Liver (tissue), 9 donors: ENCODE measurements around the gene CELF2. TPM values are rescaled to one million over a fixed set of nuclear protein-coding genes. Genes with fewer than 3 reads are reported as not detected.

Experiments used
- DNase-seq: peaks from one replicate; pipeline ENCODE4 v3.0.0-alpha.2; 2017; ENCODE audit warnings: low spot score
- H3K27ac ChIP-seq, 2 donors: one replicate each; pipeline ENCODE4 v1.7.0; 2013; ENCODE audit warnings: inconsistent platforms in 2 of 2, low read length in 2 of 2, control low read depth in 1 of 2, low read depth in 1 of 2, mild to moderate bottlenecking in 1 of 2
- H3K27me3 ChIP-seq, 4 donors: one replicate each; pipeline versions ENCODE4 v1.6.1 to v1.7.0; 2013; ENCODE audit warnings: low read length in 3 of 4, inconsistent platforms in 1 of 4, mild to moderate bottlenecking in 1 of 4, moderate library complexity in 1 of 4; ENCODE audit not compliant: control insufficient read depth in 4 of 4, insufficient read depth in 4 of 4
- H3K36me3 ChIP-seq, 4 donors: one replicate each; pipeline versions ENCODE4 v1.6.1 to v1.7.0; 2013; ENCODE audit warnings: low read length in 3 of 4, mild to moderate bottlenecking in 3 of 4, low read depth in 1 of 4, moderate library complexity in 1 of 4; ENCODE audit not compliant: control insufficient read depth in 4 of 4, insufficient read depth in 3 of 4
- H3K4me1 ChIP-seq, 4 donors: one replicate each; pipeline versions ENCODE4 v1.6.1 to v1.7.0; 2013; ENCODE audit warnings: low read length in 3 of 4, mild to moderate bottlenecking in 3 of 4, moderate library complexity in 1 of 4; ENCODE audit not compliant: control insufficient read depth in 4 of 4, insufficient read depth in 4 of 4
- H3K4me3 ChIP-seq, 3 donors: one replicate each; pipeline versions ENCODE4 v1.6.1 to v1.7.0; 2013; ENCODE audit warnings: low read length in 3 of 3, control low read depth in 1 of 3, low read depth in 1 of 3, mild to moderate bottlenecking in 1 of 3
- H3K9ac ChIP-seq, 2 donors: one replicate each; pipeline ENCODE4 v1.7.0; 2013; ENCODE audit warnings: low read length in 2 of 2, mild to moderate bottlenecking in 2 of 2, moderate library complexity in 2 of 2, control low read depth in 1 of 2, low read depth in 1 of 2
- H3K9me3 ChIP-seq, 4 donors: one replicate each; pipeline versions ENCODE4 v1.6.1 to v1.7.0; 2013; ENCODE audit warnings: low read length in 3 of 4; ENCODE audit not compliant: control insufficient read depth in 4 of 4
- ATF3 ChIP-seq: IDR thresholded peaks from 2 replicates; pipeline ENCODE4 v1.6.1; 2016; ENCODE audit warnings: antibody characterized with exemption
- CTCF ChIP-seq: fragments of 150-350 bp; IDR thresholded peaks from 2 replicates; pipeline ENCODE4 v1.5.1; 2017; ENCODE audit warnings: improper control_type of control experiment, low read depth, low read length; ENCODE audit not compliant: missing input control
- EGR1 ChIP-seq, 2 donors: IDR thresholded peaks; 2 replicates each; pipeline ENCODE4 v1.6.1; 2016 to 2018; ENCODE audit warnings: antibody characterized with exemption in 2 of 2, low read depth in 2 of 2
- FOXA1 ChIP-seq: IDR thresholded peaks from 2 replicates; pipeline ENCODE4 v1.6.1; 2016; ENCODE audit warnings: antibody characterized with exemption
- FOXA2 ChIP-seq: IDR thresholded peaks from 2 replicates; pipeline ENCODE4 v1.6.1; 2016; ENCODE audit warnings: antibody characterized with exemption
- GABPA ChIP-seq, 2 donors: IDR thresholded peaks in 1 of 2; conservative IDR thresholded peaks in 1 of 2; 2 replicates each; pipeline ENCODE4 v1.6.1; 2016; ENCODE audit warnings: antibody characterized with exemption in 2 of 2, mild to moderate bottlenecking in 1 of 2, moderate library complexity in 1 of 2
- HNF4A ChIP-seq, 2 donors: conservative IDR thresholded peaks; 2 replicates each; pipeline ENCODE4 v1.6.1; 2016; ENCODE audit warnings: antibody characterized with exemption in 2 of 2, mild to moderate bottlenecking in 2 of 2
- HNF4G ChIP-seq: IDR thresholded peaks from 2 replicates; pipeline ENCODE4 v1.6.1; 2016; ENCODE audit warnings: antibody characterized with exemption
- JUND ChIP-seq, 2 donors: IDR thresholded peaks; 2 replicates each; pipeline ENCODE4 v1.6.1; 2016; ENCODE audit warnings: antibody characterized with exemption in 2 of 2
- NR2F2 ChIP-seq: IDR thresholded peaks from 2 replicates; pipeline ENCODE4 v1.6.1; 2016; ENCODE audit warnings: antibody characterized with exemption
- RAD21 ChIP-seq, 2 donors: IDR thresholded peaks; 2 replicates each; pipeline ENCODE4 v1.6.1; 2016; ENCODE audit warnings: antibody characterized with exemption in 2 of 2, mild to moderate bottlenecking in 2 of 2
- RXRA ChIP-seq, 2 donors: IDR thresholded peaks; 2 replicates each; pipeline ENCODE4 v1.6.1; 2017 to 2018; ENCODE audit warnings: antibody characterized with exemption in 2 of 2, mild to moderate bottlenecking in 1 of 2
- SP1 ChIP-seq: IDR thresholded peaks from 2 replicates; pipeline ENCODE4 v1.6.1; 2018; ENCODE audit warnings: antibody characterized with exemption, mild to moderate bottlenecking
- TAF1 ChIP-seq: conservative IDR thresholded peaks from 2 replicates; pipeline ENCODE4 v1.6.1; 2016; ENCODE audit warnings: antibody characterized with exemption, mild to moderate bottlenecking
- YY1 ChIP-seq: IDR thresholded peaks from 2 replicates; pipeline ENCODE4 v1.6.1; 2016; ENCODE audit warnings: antibody characterized with exemption, mild to moderate bottlenecking
- ZBTB33 ChIP-seq: IDR thresholded peaks from 2 replicates; pipeline ENCODE4 v1.6.1; 2016; ENCODE audit warnings: antibody characterized with exemption
- WGBS: extraction: QIAGEN DNeasy Blood & Tissue Kit; methylation state at CpG from one replicate; pipeline ENCODE4 v1.1.7; 2013; 5-methylcytosine and 5-hydroxymethylcytosine counted together
- polyA plus RNA-seq, 2 donors: library from polyadenylated mRNA; stranded (reverse) in 1 of 2; unstranded in 1 of 2; fragments of 200-250 nt in 1 of 2; fragments of >200 nt in 1 of 2; fragmentation: Nextera tagmentation in 1 of 2; extraction: Ambion mirVana in 1 of 2; gene quantifications; one replicate each; pipeline versions ENCODE4 v1.2.1 to v1.2.3, GENCODE V29; 2013 to 2015
- total RNA-seq, 2 donors: library from RNA; depleted of rRNA; stranded (reverse); fragments of >200 nt; gene quantifications; one replicate each; pipeline ENCODE4 v1.2.3, GENCODE V29; 2014
- TF ChIP-seq, protein P1 (sequence below): IDR thresholded peaks from 2 replicates; pipeline ENCODE4 v1.6.1; 2016; ENCODE audit warnings: antibody characterized with exemption
- TF ChIP-seq, protein P2 (sequence below): IDR thresholded peaks from 2 replicates; pipeline ENCODE4 v1.6.1; 2016; ENCODE audit warnings: antibody characterized with exemption, mild to moderate bottlenecking
- donor health status: healthy.
- donor health status: healthy.
- donor health status: healthy.
- donor health status: healthy.
- donor health status: healthy.

CELF2 gene
- total and polyA plus RNA-seq, 4 donors: 1.4 to 8.5 (median 5.6) TPM

- TF ChIP-seq RXRA (IDR thresholded peaks at IDR 0.05): no peak
- TF ChIP-seq ATF3: no peak
Observed at GRCh38 chr10:11274452-11274851, 256.8 kb downstream of the CELF2 start (continued).

DNA sequence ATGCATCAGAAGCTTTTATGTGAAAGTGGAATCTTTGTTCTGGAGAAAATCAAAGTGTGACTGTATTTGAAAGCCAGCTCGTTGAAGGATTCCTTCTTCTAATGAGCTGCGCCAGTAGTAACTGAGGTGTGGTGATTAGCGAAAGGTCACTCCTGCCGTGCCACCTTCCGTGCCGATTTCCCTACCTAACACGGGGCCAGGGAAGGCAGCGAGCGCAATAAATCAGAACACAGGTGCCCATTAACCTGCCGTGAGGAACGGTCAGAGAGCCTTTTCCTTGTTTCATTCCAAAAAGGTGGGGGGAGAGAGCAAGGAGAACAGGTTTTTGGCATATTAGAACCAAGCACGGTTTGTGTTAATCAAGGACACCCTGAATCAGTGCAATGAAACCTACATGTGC, 258.0 kb downstream of the CELF2 start:
- H3K4me3 ChIP-seq: no peak overlapping the region
- H3K27ac ChIP-seq: no peak overlapping the region
- H3K9me3 ChIP-seq: no peaks in the 10 kb centered on the region
- H3K36me3 ChIP-seq: peaks cover 0 to 6% (median 0%) of the 10 kb centered on the region in 4 donors
- peaks cover 0 to 1% (median 0%) of the 10 kb centered on the region in 4 donors for H3K4me1 ChIP-seq
- DNase-seq: no peak
- no peak overlapping the region for H3K9ac ChIP-seq
- 84% methylated on average over 12 of the region's 12 CpGs for WGBS
- no peaks in the 10 kb centered on the region for H3K27me3 ChIP-seq
- no peak for TF ChIP-seq CTCF
- TF ChIP-seq SP1: no peak
- TF ChIP-seq ATF3: no peak
- TF ChIP-seq FOXA2: no peak
- TF ChIP-seq GABPA (IDR thresholded peaks at IDR 0.05 in 1 of 2, conservative IDR thresholded peaks at IDR 0.05 in 1 of 2): no peak
- no peak for TF ChIP-seq ZBTB33
- TF ChIP-seq TAF1: no peak
- no peak for TF ChIP-seq HNF4G
- TF ChIP-seq YY1: no peak
- TF ChIP-seq, protein P1, sequence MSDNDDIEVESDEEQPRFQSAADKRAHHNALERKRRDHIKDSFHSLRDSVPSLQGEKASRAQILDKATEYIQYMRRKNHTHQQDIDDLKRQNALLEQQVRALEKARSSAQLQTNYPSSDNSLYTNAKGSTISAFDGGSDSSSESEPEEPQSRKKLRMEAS: no peak
- TF ChIP-seq HNF4A (conservative IDR thresholded peaks at IDR 0.05): no peak
- TF ChIP-seq RXRA (IDR thresholded peaks at IDR 0.05): no peak
- TF ChIP-seq EGR1 (IDR thresholded peaks at IDR 0.05; ENCODE audit: low read depth in 2 of 2): no peak
- no peak for TF ChIP-seq JUND (IDR thresholded peaks at IDR 0.05)
- TF ChIP-seq NR2F2: no peak

GRCh38 chr10:11276449-11276990, 258.8 kb downstream of the CELF2 start:
- DNase-seq: no peak
- H3K9me3 ChIP-seq: no peaks in the 10 kb centered on the region
- no peaks in the 10 kb centered on the region for H3K27me3 ChIP-seq
- no peak overlapping the region for H3K4me3 ChIP-seq
- no peak overlapping the region for H3K9ac ChIP-seq
- no peak overlapping the region for H3K27ac ChIP-seq
- 82% methylated on average over 10 of the region's 10 CpGs for WGBS
- no peaks in the 10 kb centered on the region for H3K4me1 ChIP-seq
- peaks cover 0 to 6% (median 0%) of the 10 kb centered on the region in 4 donors for H3K36me3 ChIP-seq
- TF ChIP-seq, protein P2, sequence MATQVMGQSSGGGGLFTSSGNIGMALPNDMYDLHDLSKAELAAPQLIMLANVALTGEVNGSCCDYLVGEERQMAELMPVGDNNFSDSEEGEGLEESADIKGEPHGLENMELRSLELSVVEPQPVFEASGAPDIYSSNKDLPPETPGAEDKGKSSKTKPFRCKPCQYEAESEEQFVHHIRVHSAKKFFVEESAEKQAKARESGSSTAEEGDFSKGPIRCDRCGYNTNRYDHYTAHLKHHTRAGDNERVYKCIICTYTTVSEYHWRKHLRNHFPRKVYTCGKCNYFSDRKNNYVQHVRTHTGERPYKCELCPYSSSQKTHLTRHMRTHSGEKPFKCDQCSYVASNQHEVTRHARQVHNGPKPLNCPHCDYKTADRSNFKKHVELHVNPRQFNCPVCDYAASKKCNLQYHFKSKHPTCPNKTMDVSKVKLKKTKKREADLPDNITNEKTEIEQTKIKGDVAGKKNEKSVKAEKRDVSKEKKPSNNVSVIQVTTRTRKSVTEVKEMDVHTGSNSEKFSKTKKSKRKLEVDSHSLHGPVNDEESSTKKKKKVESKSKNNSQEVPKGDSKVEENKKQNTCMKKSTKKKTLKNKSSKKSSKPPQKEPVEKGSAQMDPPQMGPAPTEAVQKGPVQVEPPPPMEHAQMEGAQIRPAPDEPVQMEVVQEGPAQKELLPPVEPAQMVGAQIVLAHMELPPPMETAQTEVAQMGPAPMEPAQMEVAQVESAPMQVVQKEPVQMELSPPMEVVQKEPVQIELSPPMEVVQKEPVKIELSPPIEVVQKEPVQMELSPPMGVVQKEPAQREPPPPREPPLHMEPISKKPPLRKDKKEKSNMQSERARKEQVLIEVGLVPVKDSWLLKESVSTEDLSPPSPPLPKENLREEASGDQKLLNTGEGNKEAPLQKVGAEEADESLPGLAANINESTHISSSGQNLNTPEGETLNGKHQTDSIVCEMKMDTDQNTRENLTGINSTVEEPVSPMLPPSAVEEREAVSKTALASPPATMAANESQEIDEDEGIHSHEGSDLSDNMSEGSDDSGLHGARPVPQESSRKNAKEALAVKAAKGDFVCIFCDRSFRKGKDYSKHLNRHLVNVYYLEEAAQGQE: no peak
- TF ChIP-seq EGR1 (IDR thresholded peaks at IDR 0.05; ENCODE audit: low read depth in 2 of 2) (no peak), RXRA (IDR thresholded peaks at IDR 0.05) (no peak), RAD21 (IDR thresholded peaks at IDR 0.05) (no peak), CTCF (no peak), HNF4A (conservative IDR thresholded peaks at IDR 0.05) (no peak), YY1 (no peak), TAF1 (no peak), GABPA (IDR thresholded peaks at IDR 0.05 in 1 of 2, conservative IDR thresholded peaks at IDR 0.05 in 1 of 2) (no peak), FOXA1 (no peak), JUND (IDR thresholded peaks at IDR 0.05) (no peak), NR2F2 (no peak), ATF3 (no peak), SP1 (no peak)
